ENCODE data around the gene HIC1. TPM values are rescaled to one million over a fixed set of nuclear protein-coding genes. Genes with fewer than 3 reads are reported as not detected.
A peak's percentile ranks its signal among the peaks of the same experiment; 100 is the strongest.

HIC1 gene
- total and polyA plus RNA-seq, 9 of the 15 experiments (the other 6 are each of a cell fraction or from before 2014, with no cell fraction given), result 0.01 to 2.5 (median 0.18) TPM

DNA sequence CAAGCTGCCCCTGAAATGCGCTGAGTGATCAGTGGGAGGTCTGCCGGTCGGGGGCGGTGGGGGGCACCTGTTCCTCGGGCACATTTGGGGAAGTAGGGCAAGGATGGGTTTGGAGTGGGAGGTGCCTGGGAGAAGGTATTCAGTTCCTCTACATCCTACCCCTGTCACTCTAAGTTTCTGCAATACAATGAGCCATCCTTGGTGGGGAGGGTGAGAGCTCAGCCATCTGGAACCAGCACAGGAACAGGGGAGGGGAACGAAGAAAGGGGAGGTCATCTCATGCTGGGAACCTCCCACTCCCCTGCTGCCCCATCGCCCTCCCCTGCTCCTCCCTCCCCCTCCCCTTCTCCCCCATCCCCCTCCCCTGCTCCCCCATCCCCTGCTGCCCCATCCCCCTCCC, 20.7 kb upstream of the HIC1 start:
- intact Hi-C loops (cut with micrococcal nuclease) (loop anchor here (5.0 kb wide), 1 partner anchor 317 kb away; no protein-coding TSS in a partner anchor), in situ Hi-C loops (cut with MboI) (loop anchor here (5.0 to 10.0 kb wide), 2 partner anchors 127 to 319 kb away; partner anchors contain the start of gene TLCD2)
- Histone ChIP-seq H3K4me1 (replicated peaks in 1 of 2; ENCODE audit: control insufficient read depth in 2 of 2, insufficient read depth in 2 of 2, low read length in 2 of 2) (peaks cover 5 to 15% of the 10 kb centered on the region in 2 experiments; a peak in 4 of 5 replicates), H3K9ac (ENCODE audit: insufficient read depth in 1 of 2, low read depth in 2 of 2, low read length in 2 of 2) (no peak overlapping the region), H2AFZ (ENCODE audit: low read depth, low read length) (no peak overlapping the region), H3K79me2 (ENCODE audit: control insufficient read depth, insufficient read depth, low read length) (peaks cover 16% of the 10 kb centered on the region), H3K4me3 (no peak overlapping the region), H4K20me1 (replicated peaks; ENCODE audit: control insufficient read depth, insufficient read depth, low read length) (0 out of 2 replicates have a peak, but pooled peaks cover 2% of the 10 kb centered on the region), H3K4me2 (ENCODE audit: insufficient read depth, low read length) (no peak overlapping the region), H3K27ac (ENCODE audit: extremely low read depth, low read depth, low read length) (no peak overlapping the region), H3K36me3 (ENCODE audit: control insufficient read depth, insufficient read depth, low read length) (peaks cover 26% of the 10 kb centered on the region; the same call in 2 of the 3 replicates), H3K9me1 (ENCODE audit: control insufficient read depth, insufficient read depth, low read length) (no peaks in the 10 kb centered on the region), H3K9me3 (replicated peaks; ENCODE audit: control insufficient read depth, insufficient read depth, low read depth, low read length) (no peaks in the 10 kb centered on the region), H3K27me3 (ENCODE audit: control insufficient read depth in 2 of 2, insufficient read depth in 2 of 2, low read length in 2 of 2) (no peaks in the 10 kb centered on the region)
- FAIRE-seq (no peak), DNase-seq (ENCODE audit: extremely low read depth in 1 of 4, low spot score in 3 of 4) (peak in 2 of 4 experiments; percentile 30 to 33), ATAC-seq (no peak)
- 100% methylated on average over 1 of the region's 7 CpGs for WGBS (ENCODE audit: insufficient coverage, low coverage, missing lambda C conversion rate)
- CTCF ChIA-PET (ENCODE audit: low intra/inter-chr PET ratio), result no interaction called here
- POLR2A ChIA-PET, result interaction anchor here (0.5 to 0.7 kb wide), 3 partner anchors 29 to 832 kb away, joined by 3 read pairs; no protein-coding TSS in a partner anchor
- BruUV-seq (replicated peaks), result no TSS peak
- no peak for TF ChIP-seq CEBPG (CRISPR knock-in tag; IDR thresholded peaks at IDR 0.05)
- TF ChIP-seq CEBPG (tag; conservative IDR thresholded peaks at IDR 0.05 in 1 of 2, IDR thresholded peaks at IDR 0.05 in 1 of 2), result no peak
- no peak for TF ChIP-seq GABPB2 (CRISPR knock-in tag; conservative IDR thresholded peaks at IDR 0.05)
- no peak for TF ChIP-seq IFI16 (CRISPR knock-in tag; IDR thresholded peaks at IDR 0.05)
- no peak for TF ChIP-seq IRF2 (CRISPR knock-in tag; IDR thresholded peaks at IDR 0.05)
- TF ChIP-seq XRCC3 (IDR thresholded peaks at IDR 0.05), result no peak
- TF ChIP-seq ZNF12 (CRISPR knock-in tag; IDR thresholded peaks at IDR 0.05), result no peak
- TF ChIP-seq BCLAF1 (IDR thresholded peaks at IDR 0.05; ENCODE audit: borderline replicate concordance in 1 of 2, control insufficient read depth in 1 of 2, low read depth in 2 of 2, low read length in 1 of 2), result no peak
- TF ChIP-seq BRD4 (IDR thresholded peaks at IDR 0.05), result no peak
- no peak for TF ChIP-seq BHLHE40 (IDR thresholded peaks at IDR 0.05; ENCODE audit: low read length)
- no peak for TF ChIP-seq NCOA2 (IDR thresholded peaks at IDR 0.05; ENCODE audit: partially characterized antibody in 2 of 2)
- TF ChIP-seq ATF1 (CRISPR knock-in tag; IDR thresholded peaks at IDR 0.05), result no peak
- TF ChIP-seq ATF1 (tag; IDR thresholded peaks at IDR 0.05), result no peak
- no peak for TF ChIP-seq CC2D1A (IDR thresholded peaks at IDR 0.05)
- no peak for TF ChIP-seq NFE2L1 (tag; IDR thresholded peaks at IDR 0.05; ENCODE audit: borderline replicate concordance, low read depth)
- TF ChIP-seq CTBP1 (IDR thresholded peaks at IDR 0.05; ENCODE audit: borderline replicate concordance), result no peak
- no peak for TF ChIP-seq KLF16 (IDR thresholded peaks at IDR 0.05)
- TF ChIP-seq E2F6 (IDR thresholded peaks at IDR 0.05; ENCODE audit: borderline replicate concordance in 1 of 2, extremely low read depth in 1 of 2, insufficient read depth in 1 of 2, insufficient read length in 1 of 2, low read depth in 1 of 2, low read length in 1 of 2, poor library complexity in 1 of 2, severe bottlenecking in 1 of 2), result no peak
- TF ChIP-seq, protein P1, sequence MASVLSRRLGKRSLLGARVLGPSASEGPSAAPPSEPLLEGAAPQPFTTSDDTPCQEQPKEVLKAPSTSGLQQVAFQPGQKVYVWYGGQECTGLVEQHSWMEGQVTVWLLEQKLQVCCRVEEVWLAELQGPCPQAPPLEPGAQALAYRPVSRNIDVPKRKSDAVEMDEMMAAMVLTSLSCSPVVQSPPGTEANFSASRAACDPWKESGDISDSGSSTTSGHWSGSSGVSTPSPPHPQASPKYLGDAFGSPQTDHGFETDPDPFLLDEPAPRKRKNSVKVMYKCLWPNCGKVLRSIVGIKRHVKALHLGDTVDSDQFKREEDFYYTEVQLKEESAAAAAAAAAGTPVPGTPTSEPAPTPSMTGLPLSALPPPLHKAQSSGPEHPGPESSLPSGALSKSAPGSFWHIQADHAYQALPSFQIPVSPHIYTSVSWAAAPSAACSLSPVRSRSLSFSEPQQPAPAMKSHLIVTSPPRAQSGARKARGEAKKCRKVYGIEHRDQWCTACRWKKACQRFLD (CRISPR knock-in tag; IDR thresholded peaks at IDR 0.05), result no peak

All from K562 (cell line).